WERI-Rb-1 (cell line): ENCODE data around the gene MTCL3.
A peak's percentile ranks its signal among the peaks of the same experiment; 100 is the strongest.

Experiments used
- DNase-seq: peaks from one replicate; pipeline ENCODE4 v3.0.0-alpha.2; 2020
- H3K27ac ChIP-seq: fragments of 250-450 bp; sonication (Bioruptor Pico); 2 replicates; pipeline ENCODE4 v1.5.1; 2020; ENCODE audit warnings: mild to moderate bottlenecking, moderate library complexity
- H3K27me3 ChIP-seq: fragments of 250-450 bp; sonication (Bioruptor Pico); 2 replicates; pipeline ENCODE4 v1.5.1; 2021; ENCODE audit warnings: mild to moderate bottlenecking, low read depth, moderate library complexity; ENCODE audit not compliant: insufficient read depth, severe bottlenecking
- H3K36me3 ChIP-seq: fragments of 250-450 bp; sonication (Bioruptor Pico); 2 replicates; pipeline ENCODE4 v1.5.1; 2020; ENCODE audit warnings: mild to moderate bottlenecking, moderate library complexity
- H3K4me3 ChIP-seq: 2 replicates; pipeline ENCODE4 v1.5.1; 2011; ENCODE audit warnings: low read depth, mild to moderate bottlenecking, control low read depth, low read length
- H3K9me3 ChIP-seq: fragments of 250-450 bp; sonication (Bioruptor Pico); 2 replicates; pipeline ENCODE4 v1.5.1; 2021; ENCODE audit warnings: mild to moderate bottlenecking, moderate library complexity; ENCODE audit not compliant: severe bottlenecking
- CTCF ChIP-seq: IDR thresholded peaks from 2 replicates; pipeline ENCODE4 v1.5.1; 2011; ENCODE audit warnings: low read depth, mild to moderate bottlenecking, control low read depth, inconsistent platforms, low read length

The MTCL3 gene

GRCh38 chr6:127475135-127475822 lies 43.9 kb downstream of the MTCL3 start:
- Histone ChIP-seq H3K4me3 (no peak overlapping the region), H3K36me3 (peaks cover 94% of the 10 kb centered on the region), H3K9me3 (no peaks in the 10 kb centered on the region), H3K27ac (no peak overlapping the region), H3K27me3 (no peaks in the 10 kb centered on the region)
- TF ChIP-seq CTCF: no peak
- DNase-seq: no peak

GRCh38 chr6:127471379-127472255 lies 47.5 kb downstream of the MTCL3 start:
- peaks cover 75% of the 10 kb centered on the region for H3K36me3 ChIP-seq
- no peak overlapping the region for H3K4me3 ChIP-seq
- no peak for TF ChIP-seq CTCF
- no peak for DNase-seq
- no peaks in the 10 kb centered on the region for H3K9me3 ChIP-seq
- no peaks in the 10 kb centered on the region for H3K27me3 ChIP-seq
- H3K27ac ChIP-seq: no peak overlapping the region

GRCh38 chr6:127468936-127469335 lies 50.2 kb downstream of the MTCL3 start:
- peaks cover 51% of the 10 kb centered on the region for H3K36me3 ChIP-seq
- no peaks in the 10 kb centered on the region for H3K9me3 ChIP-seq
- no peak for DNase-seq
- TF ChIP-seq CTCF: no peak
- no peak overlapping the region for H3K4me3 ChIP-seq
- no peak overlapping the region for H3K27ac ChIP-seq
- H3K27me3 ChIP-seq: no peaks in the 10 kb centered on the region

- H3K9me3 ChIP-seq: no peaks in the 10 kb centered on the region
- no peaks in the 10 kb centered on the region for H3K27me3 ChIP-seq
- DNase-seq: no peak
- no peak overlapping the region for H3K27ac ChIP-seq
- H3K4me3 ChIP-seq: no peak overlapping the region
- TF ChIP-seq CTCF: no peak
- peaks cover 29% of the 10 kb centered on the region for H3K36me3 ChIP-seq
These were observed 52.7 kb downstream of the MTCL3 start for GRCh38 chr6:127466416-127466815.

GRCh38 chr6:127464881-127465459 lies 54.2 kb downstream of the MTCL3 start:
- peak; percentile 82 for TF ChIP-seq CTCF
- Histone ChIP-seq H3K27me3 (no peaks in the 10 kb centered on the region), H3K4me3 (no peak overlapping the region), H3K9me3 (no peaks in the 10 kb centered on the region), H3K36me3 (peaks cover 24% of the 10 kb centered on the region), H3K27ac (no peak overlapping the region)
- DNase-seq: peak; percentile 85
